Activated CD4-positive, alpha-beta T cell treated with anti-CD3 and anti-CD28 coated beads for 48 hours (primary cell): ENCODE data around the gene SAC3D1.
A peak's percentile ranks its signal among the peaks of the same experiment; 100 is the strongest.

Source experiments
- DNase-seq: peaks from one replicate; pipeline ENCODE4 v3.0.0-alpha.2; 2020

SAC3D1 gene

DNA sequence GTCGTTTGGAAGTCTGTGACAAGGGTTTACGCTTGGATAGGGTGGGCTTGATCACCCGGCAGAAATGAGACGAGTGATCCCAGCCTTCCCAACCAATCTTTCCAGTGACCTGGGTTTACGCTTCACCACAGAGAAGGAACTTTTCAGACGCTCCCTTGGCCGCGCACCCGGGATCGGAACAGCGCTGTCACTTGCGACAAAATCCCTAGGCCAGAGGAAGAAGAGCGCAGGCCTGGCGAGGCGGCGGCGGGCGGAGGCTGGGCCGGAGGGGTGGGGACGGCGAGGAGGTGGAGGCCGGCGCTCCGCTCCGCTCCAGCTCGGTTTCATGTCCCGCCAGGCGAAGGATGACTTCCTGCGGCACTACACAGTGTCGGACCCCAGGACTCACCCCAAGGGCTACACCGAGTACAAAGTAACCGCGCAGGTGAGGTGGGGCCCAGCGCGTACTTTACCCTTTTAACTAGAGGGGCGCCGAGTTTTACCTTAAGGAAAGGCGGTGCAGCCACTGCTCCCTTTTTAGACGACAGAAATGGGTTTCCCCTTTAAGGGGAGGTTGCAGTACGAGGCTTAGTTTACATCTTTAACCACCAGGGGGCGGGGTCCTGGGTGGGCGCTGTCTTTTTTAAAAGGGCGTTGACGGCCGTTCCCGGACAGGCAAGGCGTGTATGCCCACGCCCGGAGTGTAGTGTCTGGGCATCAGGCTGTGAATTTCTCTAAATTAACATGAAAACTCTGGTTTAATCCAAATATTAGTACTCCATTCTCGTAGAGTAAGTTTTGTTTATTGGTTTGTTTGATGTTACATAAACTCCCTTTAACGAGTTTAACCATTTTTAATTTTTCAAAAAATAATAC, 13.6 kb upstream of the SAC3D1 start, which contains the start of gene SNX15:
Gene SNX15 (plus strand): TSS at position 227 of the 855 bp plus-strand sequence. CDS start 99 bp downstream, at position 326.
- DNase-seq: peak; percentile 94

GRCh38 chr11:65032216-65032615, 8.8 kb upstream of the SAC3D1 start:
- DNase-seq: no peak

DNA sequence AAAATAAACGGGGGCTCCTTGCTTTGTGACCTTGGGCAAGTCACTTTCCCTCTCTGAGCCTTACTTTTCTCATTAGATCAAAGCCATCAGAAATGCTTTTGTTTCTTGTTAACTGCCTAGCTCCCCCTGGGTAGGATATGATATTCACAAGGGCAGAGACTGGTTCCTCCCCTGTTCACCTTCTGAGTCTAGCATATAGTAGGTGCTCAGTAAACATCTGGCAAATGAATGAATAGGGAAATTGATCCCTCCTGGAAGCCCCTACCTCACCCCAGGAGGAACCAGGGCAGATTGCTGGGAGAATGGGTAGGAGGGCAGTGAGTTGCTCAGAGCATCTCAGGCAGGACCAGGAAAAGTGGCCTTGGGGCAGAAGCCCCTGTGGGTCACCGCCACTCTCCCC, 6.6 kb upstream of the SAC3D1 start:
- DNase-seq: no peak

DNA sequence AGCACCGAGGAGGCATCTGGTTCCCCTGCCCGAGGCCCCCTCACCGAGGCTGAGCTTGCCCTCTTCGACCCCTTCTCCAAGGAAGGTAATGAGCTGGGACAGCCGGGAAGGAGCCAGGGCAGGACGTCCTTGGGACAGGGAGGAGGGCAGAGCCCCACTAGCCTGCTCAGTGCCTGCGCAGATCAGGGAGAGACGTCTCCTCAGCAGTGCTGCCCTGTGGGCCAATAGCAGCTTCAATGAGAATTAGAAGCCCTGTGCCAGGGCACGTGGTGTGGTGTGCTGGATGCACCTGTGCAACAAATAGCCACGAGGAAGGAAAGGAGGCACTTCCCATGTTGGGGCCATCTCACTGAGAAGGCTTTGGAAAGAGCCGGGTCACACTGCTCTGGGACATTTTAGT, 5.4 kb upstream of the SAC3D1 start:
- no peak for DNase-seq

GRCh38 chr11:65036931-65037330, 4.1 kb upstream of the SAC3D1 start:
- DNase-seq: no peak

GRCh38 chr11:65040520-65040846, 527 bp upstream of the SAC3D1 start:
- DNase-seq: no peak

DNA sequence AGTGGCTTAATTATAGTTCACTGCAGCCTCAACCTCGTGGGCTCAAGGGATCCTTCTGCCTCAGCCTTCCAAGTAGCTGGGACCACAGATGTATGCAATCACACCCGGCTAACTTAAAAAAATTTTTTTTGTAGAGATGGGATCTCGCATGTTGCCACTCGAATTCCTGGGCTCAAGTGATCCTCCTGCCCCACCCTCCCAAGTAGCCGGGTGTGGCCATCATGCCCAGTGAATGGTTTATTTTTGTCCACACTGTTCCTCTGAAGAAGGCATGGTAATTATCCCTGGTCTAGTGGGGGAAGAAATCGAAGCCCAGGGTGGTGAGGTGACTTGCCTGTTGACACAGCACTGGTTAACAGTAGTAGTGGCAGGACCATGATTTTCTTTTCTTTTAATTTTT, 1.9 kb downstream of the SAC3D1 start:
- DNase-seq: no peak

DNA sequence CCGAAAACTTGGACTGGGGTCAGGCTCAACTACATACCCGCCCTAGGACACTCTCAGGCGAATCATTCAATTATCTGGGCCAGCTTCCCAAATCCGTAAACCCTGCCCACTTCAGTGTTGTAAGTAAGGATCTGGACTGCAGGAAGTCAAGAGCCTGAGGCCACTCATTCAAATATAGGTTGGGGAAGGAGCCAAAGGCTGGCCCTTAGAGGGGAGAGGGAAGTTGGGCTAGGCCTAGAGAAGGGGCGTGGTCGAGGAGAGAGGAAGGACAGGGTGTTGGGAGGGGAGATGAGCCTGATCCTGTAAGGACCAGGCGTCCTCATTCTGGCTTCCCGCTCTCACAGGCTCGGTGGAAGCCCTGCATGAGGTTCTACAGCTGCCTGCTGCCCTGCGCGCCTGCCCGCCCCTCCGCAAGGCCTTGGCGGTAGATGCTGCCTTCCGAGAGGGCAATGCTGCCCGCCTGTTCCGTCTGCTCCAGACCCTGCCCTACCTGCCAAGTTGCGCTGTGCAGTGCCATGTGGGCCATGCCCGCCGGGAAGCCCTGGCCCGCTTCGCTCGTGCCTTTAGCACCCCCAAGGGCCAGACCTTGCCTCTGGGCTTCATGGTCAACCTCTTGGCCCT, 3.0 kb downstream of the SAC3D1 start:
- no peak for DNase-seq

GRCh38 chr11:65045061-65045460, 4.1 kb downstream of the SAC3D1 start:
- DNase-seq: no peak

DNA sequence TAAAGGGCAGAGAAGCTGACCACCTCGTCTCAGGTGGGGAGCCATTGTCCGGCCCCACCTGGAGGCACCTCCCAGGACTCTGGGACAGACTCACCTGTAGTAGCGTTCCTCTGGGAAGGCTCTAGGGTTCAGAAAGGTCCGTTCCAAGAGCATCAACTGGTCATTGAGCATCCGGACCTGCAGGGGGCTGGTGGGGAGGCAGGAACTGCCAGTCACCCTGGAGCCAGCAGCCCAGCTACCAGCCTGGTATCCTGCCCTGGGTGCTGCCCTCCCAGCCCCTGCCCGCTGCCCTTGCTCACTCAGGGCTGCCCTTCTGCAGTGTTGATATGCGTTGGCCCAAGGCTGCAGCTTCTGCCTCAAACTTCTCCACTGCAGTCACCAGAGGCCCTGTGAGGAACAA, 4.7 kb downstream of the SAC3D1 start:
- DNase-seq: no peak

DNA sequence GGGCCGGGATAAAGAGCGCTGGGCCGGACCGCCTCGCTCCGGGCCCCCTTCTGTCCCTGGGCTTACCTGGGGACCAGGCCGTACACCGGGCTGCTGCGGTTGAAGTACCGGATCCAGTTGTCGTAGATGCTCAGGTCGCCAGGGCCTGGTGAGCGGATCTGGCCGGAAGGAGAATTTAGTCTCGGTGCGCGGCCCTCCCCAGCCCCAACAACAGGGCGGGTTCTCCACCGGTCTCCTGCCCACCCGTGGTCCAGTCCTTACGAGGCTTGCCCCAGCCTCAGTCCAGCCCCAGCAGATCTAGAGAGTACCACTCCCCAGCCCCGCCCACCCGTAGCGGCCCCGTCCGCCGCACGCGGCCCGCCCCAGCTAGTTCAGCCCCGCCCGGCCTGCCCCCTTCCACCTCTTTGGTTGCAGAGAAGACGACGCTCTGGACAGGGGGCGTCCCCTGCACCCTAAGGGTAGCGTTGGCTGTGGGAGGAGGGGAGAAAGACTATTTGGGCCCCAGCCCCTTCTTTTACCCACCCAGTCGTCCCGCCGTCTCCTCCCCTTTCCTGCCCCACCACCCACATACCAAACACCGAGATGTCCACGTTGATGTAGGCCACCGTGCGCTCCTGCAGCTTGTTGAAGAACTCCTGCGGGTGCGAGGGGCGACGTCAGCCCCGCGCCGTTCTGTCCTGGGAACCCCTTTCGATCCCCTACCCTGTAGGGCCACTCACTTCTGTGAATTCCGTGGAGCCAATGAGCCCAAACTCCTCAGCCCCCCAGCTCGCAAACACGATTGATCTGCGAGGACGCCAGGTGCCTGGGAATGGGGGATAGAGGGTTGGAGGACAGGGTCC, 6.8 kb downstream of the SAC3D1 start:
- peak; percentile 43 for DNase-seq

DNA sequence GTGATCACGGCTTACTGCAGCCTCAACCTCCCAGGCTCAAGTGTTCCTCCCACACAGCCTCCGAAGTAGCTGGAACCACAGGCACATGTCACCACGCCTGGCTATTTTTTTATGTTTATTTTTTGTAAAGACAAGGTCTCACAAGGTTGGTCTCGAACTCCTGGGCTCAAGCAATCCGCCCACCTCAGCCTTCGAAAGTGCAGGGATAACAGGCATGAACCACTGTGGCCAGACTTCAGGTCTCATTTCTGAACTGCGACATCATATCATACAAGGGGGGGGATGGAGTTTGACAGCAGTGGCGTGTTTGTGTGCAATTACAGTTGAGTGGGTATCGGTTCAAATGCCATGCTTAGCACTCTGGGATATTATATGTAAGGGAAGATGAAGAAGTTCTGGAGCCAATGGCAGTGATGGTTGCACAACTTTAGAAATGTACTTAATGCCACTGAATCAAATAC, 10.4 kb downstream of the SAC3D1 start:
- DNase-seq: no peak

DNA sequence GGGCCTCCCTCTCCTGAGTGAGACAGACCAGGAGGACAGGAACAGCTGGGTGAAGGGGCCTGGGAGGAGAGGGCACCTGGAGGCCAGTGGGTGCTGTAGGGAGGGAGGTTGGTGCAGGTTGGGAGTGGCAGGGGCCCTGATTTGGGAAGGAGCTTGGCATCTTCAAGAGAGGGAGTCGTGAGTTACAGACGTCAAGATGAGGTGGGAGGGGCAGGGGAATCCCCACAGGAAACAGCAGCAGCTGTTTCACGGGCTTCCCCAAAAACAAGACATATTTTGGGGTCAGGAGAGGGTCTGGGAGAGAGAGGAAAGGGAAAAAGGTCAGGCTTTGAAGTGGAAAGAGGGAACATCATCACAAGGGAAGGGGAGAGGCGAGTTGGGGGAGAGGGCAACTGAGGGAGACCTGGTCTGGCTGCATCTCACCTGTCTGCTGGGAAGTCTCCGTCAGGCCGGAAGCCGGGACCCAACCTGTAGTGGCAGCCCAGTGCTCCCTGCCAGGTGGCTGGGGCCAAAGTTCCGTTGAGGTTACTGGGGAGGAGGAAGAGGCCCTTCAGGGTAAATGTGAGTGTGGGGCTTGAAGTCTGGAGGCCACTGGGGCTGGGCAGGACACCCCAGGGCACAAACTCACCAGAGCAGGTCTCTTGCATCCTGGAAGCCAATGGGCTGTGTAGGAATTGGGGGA, 13.0 kb downstream of the SAC3D1 start:
- no peak for DNase-seq

GRCh38 chr11:65055538-65055937, 14.5 kb downstream of the SAC3D1 start:
- no peak for DNase-seq

- DNase-seq: no peak
Measured at GRCh38 chr11:65056999-65057398, 16.0 kb downstream of the SAC3D1 start.

GRCh38 chr11:65057526-65057925, 16.5 kb downstream of the SAC3D1 start:
- no peak for DNase-seq

GRCh38 chr11:65058012-65058411, 17.0 kb downstream of the SAC3D1 start:
- DNase-seq: no peak

- DNase-seq: no peak
Measured at GRCh38 chr11:65058419-65059054, 17.5 kb downstream of the SAC3D1 start, which contains the start of gene NAALADL1. TSS of gene NAALADL1 (minus strand) at chr11:65058553. CDS start at chr11:65058521, 32 bp downstream.

DNA sequence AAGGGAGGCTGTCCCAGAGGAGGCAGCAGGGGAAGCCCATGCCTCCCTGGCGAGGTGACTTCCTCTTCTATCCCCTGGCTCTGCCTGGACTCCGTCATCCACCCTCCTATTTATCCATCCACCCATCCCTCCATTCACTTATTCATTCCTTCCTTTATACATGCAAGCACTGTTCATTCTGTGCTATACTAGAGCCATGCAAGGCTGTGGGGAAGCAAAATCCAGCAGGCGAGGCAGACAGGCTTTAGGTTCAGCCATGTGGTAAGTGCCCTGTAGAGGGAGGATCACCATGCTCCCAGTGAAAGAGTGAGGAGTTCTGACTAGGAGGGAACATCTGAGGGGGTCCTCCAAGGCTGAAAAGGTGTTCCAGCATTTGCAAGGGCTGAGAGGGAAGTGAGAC, 18.5 kb downstream of the SAC3D1 start:
- no peak for DNase-seq

DNA sequence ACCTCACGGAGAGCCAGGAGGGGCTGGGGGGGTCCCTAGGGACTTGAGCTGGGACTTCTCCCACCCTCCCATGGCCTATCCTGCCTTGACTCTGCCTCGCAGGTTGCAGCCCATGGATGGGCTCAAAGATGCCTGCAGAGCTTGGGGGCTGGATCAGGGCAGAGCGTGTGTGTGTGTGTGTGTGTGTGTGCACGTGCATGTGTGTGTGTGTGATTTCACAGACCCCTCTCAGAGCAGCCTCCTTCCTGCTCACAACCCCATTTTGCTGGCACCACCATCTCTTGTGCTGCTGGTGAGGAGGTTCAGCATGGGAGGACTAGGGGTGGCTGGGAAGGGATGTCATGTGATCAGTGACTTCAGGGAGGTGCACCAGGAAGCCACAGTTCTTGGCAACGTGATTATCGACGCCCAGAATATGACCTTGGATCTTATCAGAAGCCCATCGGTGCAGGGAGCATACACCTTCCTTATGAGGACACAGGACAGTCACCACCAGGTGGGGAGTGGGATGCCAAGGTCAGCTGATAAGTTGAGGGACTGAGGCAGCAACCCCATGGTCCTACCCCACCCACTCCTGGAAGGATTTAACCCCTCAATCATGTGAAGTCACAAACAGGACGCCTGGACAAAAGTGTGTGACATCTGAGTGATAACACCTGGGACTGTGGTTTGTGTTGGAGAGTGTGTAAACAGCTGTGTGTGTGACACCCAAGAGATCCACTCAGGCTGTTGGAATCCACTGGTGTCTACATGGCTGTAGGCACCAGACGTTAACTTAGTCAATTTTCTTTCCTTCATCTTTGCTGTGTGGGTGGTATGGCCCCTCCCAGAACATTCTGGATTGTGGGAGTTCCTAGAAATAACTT, 19.2 kb downstream of the SAC3D1 start:
- no peak for DNase-seq

DNA sequence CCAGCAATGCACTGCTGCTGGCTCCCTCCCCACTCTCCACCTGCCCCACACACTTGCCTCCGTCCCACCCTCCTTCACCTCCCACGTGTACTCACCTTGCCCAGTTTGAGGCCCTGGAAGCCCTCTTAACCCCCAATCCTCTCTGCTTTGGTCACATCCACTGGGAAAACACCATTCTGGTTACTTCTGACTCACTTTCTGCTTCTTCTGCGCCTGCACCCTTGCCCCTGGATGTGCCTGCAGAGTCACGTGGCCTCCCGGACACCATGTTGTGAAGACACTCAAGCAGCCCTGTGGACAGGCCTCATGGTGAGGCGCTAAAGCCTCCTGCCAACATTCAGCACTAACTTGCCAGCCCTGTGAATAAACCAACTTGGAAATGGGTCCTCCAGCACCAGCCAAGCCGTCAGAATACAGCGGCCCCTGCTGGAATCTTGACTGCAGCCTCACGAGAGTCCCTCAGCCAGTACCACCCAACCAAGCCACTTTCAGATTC, 20.0 kb downstream of the SAC3D1 start:
- DNase-seq: no peak
